K562 (cell line): ENCODE results near the gene TAS2R4. TPM values are rescaled to one million over a fixed set of nuclear protein-coding genes. Genes with fewer than 3 reads are reported as not detected.

Source experiments
- ARID1B ChIP-seq: fragments of 450-650 bp; IDR thresholded peaks from 2 replicates; pipeline ENCODE4 v1.6.1; 2016; ENCODE audit warnings: antibody characterized with exemption, mild to moderate bottlenecking, inconsistent platforms
- EP400 ChIP-seq: fragments of 450-650 bp; IDR thresholded peaks from 2 replicates; pipeline ENCODE4 v1.6.1; 2017; ENCODE audit warnings: antibody characterized with exemption, mild to moderate bottlenecking, moderate library complexity
- FOXM1 ChIP-seq, 2 experiments: fragments of 450-650 bp in 1 of 2; sonication (generic) in 1 of 2; formaldehyde crosslinking in 1 of 2; IDR thresholded peaks; 2 replicates each; pipeline versions ENCODE4 v1.6.1 to v1.9.0; 2017 to 2022; ENCODE audit warnings: low read depth in 2 of 2, mild to moderate bottlenecking in 2 of 2, missing genetic modification reagents in 1 of 2, moderate library complexity in 1 of 2
- GMEB1 ChIP-seq: fragments of 250-450 bp; sonication (Bioruptor Pico); IDR thresholded peaks from 2 replicates; pipeline ENCODE4 v1.4.0; 2020; ENCODE audit warnings: mild to moderate bottlenecking
- IFI16 ChIP-seq: fragments of 250-450 bp; sonication (Bioruptor Pico); IDR thresholded peaks from 2 replicates; pipeline ENCODE4 v2.1.2; 2022; ENCODE audit warnings: mild to moderate bottlenecking, inconsistent platforms
- ILF3 ChIP-seq: fragments of 450-650 bp; IDR thresholded peaks from 2 replicates; pipeline ENCODE4 v1.6.1; 2018; ENCODE audit warnings: antibody characterized with exemption, mild to moderate bottlenecking, moderate library complexity, borderline replicate concordance
- JUND ChIP-seq, 2 experiments: IDR thresholded peaks; 2 replicates in 1 of 2; 3 replicates in 1 of 2; pipeline ENCODE4 v1.6.1; 2011; ENCODE audit warnings: borderline replicate concordance in 2 of 2, low read depth in 2 of 2, low read length in 2 of 2, improper control_type of control experiment in 1 of 2, missing biosample characterization in 1 of 2, missing genetic modification characterization in 1 of 2, missing genetic modification reagents in 1 of 2
- MECOM ChIP-seq: fragments of 250-450 bp; sonication (Bioruptor Pico); IDR thresholded peaks from 2 replicates; pipeline ENCODE4 v1.8.0; 2022; ENCODE audit warnings: inconsistent platforms
- MEIS2 ChIP-seq: fragments of 450-650 bp; IDR thresholded peaks from 2 replicates; pipeline ENCODE4 v1.6.1; 2014; ENCODE audit warnings: mild to moderate bottlenecking; ENCODE audit not compliant: partially characterized antibody
- NFATC3 ChIP-seq: fragments of 450-650 bp; IDR thresholded peaks from 2 replicates; pipeline ENCODE4 v1.6.1; 2017; ENCODE audit warnings: mild to moderate bottlenecking
- NR3C1 ChIP-seq: sonication (generic); formaldehyde crosslinking; IDR thresholded peaks from 2 replicates; pipeline ENCODE4 v1.8.1; 2022; ENCODE audit warnings: missing genetic modification reagents
- RFX5 ChIP-seq: IDR thresholded peaks from 2 replicates; pipeline ENCODE4 v1.6.1; 2011; ENCODE audit warnings: low read depth, mild to moderate bottlenecking, improper control_type of control experiment, low read length
- RUNX1 ChIP-seq: sonication (generic); IDR thresholded peaks from 2 replicates; pipeline ENCODE4 v1.6.1; 2016; ENCODE audit warnings: antibody characterized with exemption, low read depth
- TRIM28 ChIP-seq: fragments of 450-650 bp; IDR thresholded peaks from 2 replicates; pipeline ENCODE4 v1.6.1; 2017
- ZFPM2 ChIP-seq: fragments of 250-450 bp; sonication (Bioruptor Pico); IDR thresholded peaks from 2 replicates; pipeline ENCODE4 v1.5.1; 2022; ENCODE audit warnings: mild to moderate bottlenecking
- ZNF318 ChIP-seq, 2 experiments: fragments of 450-650 bp; IDR thresholded peaks; 2 replicates each; pipeline ENCODE4 v1.6.1; 2016; ENCODE audit warnings: mild to moderate bottlenecking in 2 of 2, borderline replicate concordance in 1 of 2, low read depth in 1 of 2, moderate library complexity in 1 of 2
- ZNF324 ChIP-seq: fragments of 250-450 bp; sonication (Bioruptor Pico); IDR thresholded peaks from 2 replicates; pipeline ENCODE4 v1.4.0; 2020; ENCODE audit warnings: mild to moderate bottlenecking
- ZNF507 ChIP-seq: conservative IDR thresholded peaks from 2 replicates; pipeline ENCODE4 v1.6.1; 2017; ENCODE audit warnings: missing genetic modification characterization, missing compliant biosample characterization
- polyA plus RNA-seq, 8 experiments: library from polyadenylated mRNA; depleted of rRNA in 4 of 8; stranded (reverse) in 5 of 8; unstranded in 3 of 8; fragments of >200 nt; fragmentation: Nextera tagmentation in 2 of 8; fragmentation: Illumina TruSeq in 1 of 8; extraction: Ambion mirVana in 2 of 8; extraction: Trizol in 1 of 8; gene quantifications; 2 replicates each; pipeline versions ENCODE4 v1.2.1 to v1.2.3, GENCODE V29; 2011 to 2014; ENCODE audit warnings: inconsistent platforms in 1 of 8, missing spikeins in 1 of 8
- total RNA-seq, 7 experiments: library from RNA; depleted of rRNA in 6 of 7; stranded (reverse); fragments of >200 nt in 6 of 7; fragmentation: Illumina TruSeq in 2 of 7; extraction: Trizol in 2 of 7; gene quantifications; 2 replicates each; pipeline versions ENCODE4 v1.2.1 to v1.2.3, GENCODE V29; 2011 to 2021; ENCODE audit warnings: low replicate concordance in 1 of 7
- TF ChIP-seq, protein P1 (sequence below): fragments of 200-800 bp; sonication (Bioruptor generic); IDR thresholded peaks from 2 replicates; pipeline ENCODE4 v1.6.1; 2017; ENCODE audit warnings: missing genetic modification characterization, missing compliant biosample characterization

TAS2R4 gene
- total and polyA plus RNA-seq, 9 of the 15 experiments (the other 6 are each of a cell fraction or from before 2014, with no cell fraction given), result 0.04 to 2.1 (median 0.68) TPM

DNA sequence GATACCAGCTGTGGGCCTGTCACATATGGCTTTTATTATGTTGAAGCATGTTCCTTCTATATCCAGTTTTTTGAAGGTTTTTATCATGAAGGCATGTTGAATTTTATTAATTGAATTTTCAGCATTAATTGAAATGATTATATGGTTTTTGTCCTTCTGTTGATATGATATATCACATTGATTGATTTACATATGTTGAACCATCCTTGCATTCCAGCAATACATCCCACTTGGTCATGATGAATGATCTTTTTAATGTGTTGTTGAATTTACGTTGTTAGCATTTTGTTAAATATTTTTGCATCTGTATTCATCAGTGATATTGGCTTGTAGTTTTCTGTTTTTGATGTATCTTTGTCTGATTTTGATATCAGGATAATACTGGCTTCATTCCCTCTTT lies 43.6 kb downstream of the TAS2R4 start (continued):
- TF ChIP-seq, protein P1, sequence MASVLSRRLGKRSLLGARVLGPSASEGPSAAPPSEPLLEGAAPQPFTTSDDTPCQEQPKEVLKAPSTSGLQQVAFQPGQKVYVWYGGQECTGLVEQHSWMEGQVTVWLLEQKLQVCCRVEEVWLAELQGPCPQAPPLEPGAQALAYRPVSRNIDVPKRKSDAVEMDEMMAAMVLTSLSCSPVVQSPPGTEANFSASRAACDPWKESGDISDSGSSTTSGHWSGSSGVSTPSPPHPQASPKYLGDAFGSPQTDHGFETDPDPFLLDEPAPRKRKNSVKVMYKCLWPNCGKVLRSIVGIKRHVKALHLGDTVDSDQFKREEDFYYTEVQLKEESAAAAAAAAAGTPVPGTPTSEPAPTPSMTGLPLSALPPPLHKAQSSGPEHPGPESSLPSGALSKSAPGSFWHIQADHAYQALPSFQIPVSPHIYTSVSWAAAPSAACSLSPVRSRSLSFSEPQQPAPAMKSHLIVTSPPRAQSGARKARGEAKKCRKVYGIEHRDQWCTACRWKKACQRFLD (CRISPR knock-in tag), result no peak
- TF ChIP-seq EP400 (no peak), IFI16 (CRISPR knock-in tag) (no peak), ILF3 (no peak), NR3C1 (CRISPR knock-in tag) (no peak), ZNF318 (IDR thresholded peaks at IDR 0.05; ENCODE audit: borderline replicate concordance in 1 of 2, low read depth in 1 of 2) (no peak), NFATC3 (no peak), GMEB1 (CRISPR knock-in tag) (no peak), JUND (IDR thresholded peaks at IDR 0.05; ENCODE audit: borderline replicate concordance, low read depth, low read length) (no peak), JUND (tag; IDR thresholded peaks at IDR 0.05; ENCODE audit: borderline replicate concordance, low read depth, low read length) (no peak), RFX5 (no peak), ZFPM2 (CRISPR knock-in tag) (no peak), TRIM28 (peak; percentile 49; the same call in 1 of the 2 replicates), MEIS2 (peak; percentile 14), ARID1B (no peak), RUNX1 (no peak), ZNF507 (tag) (no peak), ZNF324 (CRISPR knock-in tag) (peak; percentile 99), MECOM (CRISPR knock-in tag) (no peak), FOXM1 (IDR thresholded peaks at IDR 0.05; ENCODE audit: low read depth) (no peak), FOXM1 (CRISPR knock-in tag; IDR thresholded peaks at IDR 0.05; ENCODE audit: low read depth) (no peak)
